Astrocyte (in vitro differentiated cells and primary cell): Measurements from ENCODE around the gene ISLR2.
"Not testable (repeated sequence)": the region's sequence is repeated elsewhere in the genome, so short reads cannot be mapped to it uniquely, and the experiment has no call there.

Source experiments
- CTCF ChIP-seq: IDR thresholded peaks from 2 replicates; pipeline ENCODE4 v1.5.1; 2011; ENCODE audit warnings: low read depth, mild to moderate bottlenecking, inconsistent platforms, low read length, moderate library complexity; ENCODE audit not compliant: insufficient read depth
- EZH2 ChIP-seq: IDR thresholded peaks from 2 replicates; pipeline ENCODE4 v1.6.1; 2012; ENCODE audit warnings: mild to moderate bottlenecking, low read length, inconsistent platforms; ENCODE audit not compliant: insufficient read depth

DNA sequence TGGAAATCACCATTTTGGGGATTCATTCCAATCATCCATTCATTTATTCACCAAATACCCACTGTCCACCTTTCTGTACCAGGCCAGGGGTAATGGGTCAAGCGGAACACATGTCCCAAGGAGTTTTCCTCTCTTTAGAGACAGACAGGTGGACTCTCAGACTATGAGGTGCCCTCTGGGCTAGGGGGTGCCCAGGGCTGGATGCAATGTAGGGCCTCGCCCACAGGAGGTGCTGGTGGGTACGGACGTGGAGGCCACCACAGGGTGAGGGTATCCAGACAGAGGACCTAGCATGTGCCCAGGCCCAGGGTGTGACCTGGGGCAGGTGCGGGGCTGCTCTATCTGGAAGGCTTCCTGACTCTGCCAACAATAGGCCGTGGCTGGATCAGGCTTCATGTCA, 21.8 kb upstream of the ISLR2 start:
- not testable (repeated sequence) for TF ChIP-seq CTCF, EZH2
